OCI-M2 (cell line): ENCODE results near the gene PRKN.
"Not testable (repeated sequence)": the region's sequence is repeated elsewhere in the genome, so short reads cannot be mapped to it uniquely, and the experiment has no call there.

Experiments
- DNase-seq: peaks from one replicate; lab custom pipeline; 2025; ENCODE audit not compliant: unreplicated experiment; lab: John Stamatoyannopoulos, UW

Gene PRKN

GRCh38 chr6:161353208-161353613, 1374.4 kb downstream of the PRKN start:
- DNase-seq, result no peak

- DNase-seq, result no peak
Measured at GRCh38 chr6:161351858-161352257, 1375.7 kb downstream of the PRKN start.

GRCh38 chr6:161349886-161350285, 1377.7 kb downstream of the PRKN start:
- DNase-seq, result no peak

GRCh38 chr6:161348628-161348994, 1379.0 kb downstream of the PRKN start:
- DNase-seq, result no peak

GRCh38 chr6:161347988-161348627, 1379.5 kb downstream of the PRKN start:
- no peak for DNase-seq

GRCh38 chr6:161347125-161347524, 1380.4 kb downstream of the PRKN start:
- no peak for DNase-seq

GRCh38 chr6:161346717-161347116, 1380.8 kb downstream of the PRKN start:
- no peak for DNase-seq

- DNase-seq, result no peak
Measured at GRCh38 chr6:161344626-161345025, 1382.9 kb downstream of the PRKN start.

- DNase-seq, result no peak
Measured at GRCh38 chr6:161342039-161342438, 1385.5 kb downstream of the PRKN start.

GRCh38 chr6:161341638-161342037, 1385.9 kb downstream of the PRKN start:
- no peak for DNase-seq

- no peak for DNase-seq
Measured at GRCh38 chr6:161338015-161338414, 1389.6 kb downstream of the PRKN start.

- no peak for DNase-seq
Measured at GRCh38 chr6:161336479-161336878, 1391.1 kb downstream of the PRKN start.

GRCh38 chr6:161333410-161333809, 1394.2 kb downstream of the PRKN start:
- no peak for DNase-seq

- DNase-seq, result not testable (repeated sequence)
Measured at GRCh38 chr6:161331402-161332081, 1396.0 kb downstream of the PRKN start.

- DNase-seq, result no peak
Measured at GRCh38 chr6:161327360-161327953, 1400.1 kb downstream of the PRKN start.

GRCh38 chr6:161319231-161319630, 1408.3 kb downstream of the PRKN start:
- no peak for DNase-seq

- DNase-seq, result no peak
Measured at GRCh38 chr6:161318456-161318855, 1409.1 kb downstream of the PRKN start.

GRCh38 chr6:161316531-161316930, 1411.0 kb downstream of the PRKN start:
- no peak for DNase-seq

GRCh38 chr6:161315246-161315917, 1412.2 kb downstream of the PRKN start:
- not testable (repeated sequence) for DNase-seq

GRCh38 chr6:161314541-161315245, 1412.9 kb downstream of the PRKN start:
- not testable (repeated sequence) for DNase-seq

- DNase-seq, result no peak
Measured at GRCh38 chr6:161313940-161314509, 1413.5 kb downstream of the PRKN start.
